ENCODE measurements around the gene AGMAT.
A peak's percentile ranks its signal among the peaks of the same experiment; 100 is the strongest.

Gene AGMAT

GRCh38 chr1:15531682-15532081, 53.2 kb downstream of the AGMAT start:
- intact Hi-C loops (cut with DNase I), result no loop called here
- DNase-seq, result no peak

- peak in 7 of 42 donors; percentile 15 to 54 (median 38) for DNase-seq
- intact Hi-C loops (cut with DNase I), result no loop called here
These were observed 53.8 kb downstream of the AGMAT start for GRCh38 chr1:15531003-15531402.

DNA sequence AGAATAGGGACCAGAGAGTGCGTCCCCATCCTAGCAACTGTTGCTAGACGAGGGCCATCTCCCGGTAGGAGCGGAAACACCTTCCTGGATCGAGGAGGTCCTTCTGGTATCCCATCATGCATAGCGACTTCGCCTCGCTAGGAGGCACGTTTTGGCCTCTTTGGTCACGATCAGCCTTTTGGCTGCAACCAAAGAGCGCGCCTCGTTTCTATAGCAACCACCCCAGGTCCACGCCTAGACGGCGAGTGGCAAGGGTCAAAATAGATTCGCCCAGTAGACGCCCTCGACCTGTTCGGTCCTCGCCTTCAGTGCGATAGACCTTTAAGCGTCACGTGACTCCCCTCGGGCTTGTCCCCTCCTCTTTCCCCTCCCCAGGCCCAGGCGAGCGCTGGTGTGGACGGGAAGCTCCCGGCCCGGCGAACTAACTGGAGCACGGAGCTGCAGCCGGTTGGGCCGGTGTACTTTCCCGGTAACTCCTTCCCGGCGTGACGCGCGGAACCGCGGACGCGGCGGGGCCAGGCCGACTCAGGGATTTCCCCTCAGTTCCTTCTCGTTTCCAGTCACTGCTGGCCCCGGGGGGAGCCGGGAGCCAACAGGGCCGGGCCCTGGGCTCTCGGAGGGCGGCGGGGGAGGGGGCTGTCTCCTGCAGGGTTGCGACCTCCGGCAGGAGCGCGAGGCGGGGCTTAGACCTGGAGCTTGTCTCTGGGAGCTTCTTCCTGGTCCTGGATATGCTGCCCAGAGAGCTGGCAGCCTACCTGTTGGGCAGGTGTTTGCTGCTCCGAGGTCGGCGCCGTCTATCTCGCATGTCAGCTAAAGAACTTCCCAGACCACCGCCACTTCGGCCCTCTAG, 58.1 kb downstream of the AGMAT start, which contains the start of gene DNAJC16:
Gene DNAJC16 (plus strand): TSS at position 359 of the 850 bp plus-strand sequence. CDS start 2,258 bp downstream, outside the sequence.
- intact Hi-C loops (cut with DNase I), result no loop called here
- peak; percentile 97 to 100 (median 99) for DNase-seq

GRCh38 chr1:15526021-15526489, 58.8 kb downstream of the AGMAT start:
- peak in 3 of 42 donors; percentile 17 to 46 (median 32) for DNase-seq
- intact Hi-C loops (cut with DNase I), result no loop called here

GRCh38 chr1:15525050-15526020, 59.5 kb downstream of the AGMAT start:
- intact Hi-C loops (cut with DNase I), result loop anchor here (2.0 kb wide), 1 partner anchor 91 kb away; the partner anchor contains the start of gene DDI2
- peak in 4 of 42 donors; percentile 12 to 53 (median 18) for DNase-seq

DNA sequence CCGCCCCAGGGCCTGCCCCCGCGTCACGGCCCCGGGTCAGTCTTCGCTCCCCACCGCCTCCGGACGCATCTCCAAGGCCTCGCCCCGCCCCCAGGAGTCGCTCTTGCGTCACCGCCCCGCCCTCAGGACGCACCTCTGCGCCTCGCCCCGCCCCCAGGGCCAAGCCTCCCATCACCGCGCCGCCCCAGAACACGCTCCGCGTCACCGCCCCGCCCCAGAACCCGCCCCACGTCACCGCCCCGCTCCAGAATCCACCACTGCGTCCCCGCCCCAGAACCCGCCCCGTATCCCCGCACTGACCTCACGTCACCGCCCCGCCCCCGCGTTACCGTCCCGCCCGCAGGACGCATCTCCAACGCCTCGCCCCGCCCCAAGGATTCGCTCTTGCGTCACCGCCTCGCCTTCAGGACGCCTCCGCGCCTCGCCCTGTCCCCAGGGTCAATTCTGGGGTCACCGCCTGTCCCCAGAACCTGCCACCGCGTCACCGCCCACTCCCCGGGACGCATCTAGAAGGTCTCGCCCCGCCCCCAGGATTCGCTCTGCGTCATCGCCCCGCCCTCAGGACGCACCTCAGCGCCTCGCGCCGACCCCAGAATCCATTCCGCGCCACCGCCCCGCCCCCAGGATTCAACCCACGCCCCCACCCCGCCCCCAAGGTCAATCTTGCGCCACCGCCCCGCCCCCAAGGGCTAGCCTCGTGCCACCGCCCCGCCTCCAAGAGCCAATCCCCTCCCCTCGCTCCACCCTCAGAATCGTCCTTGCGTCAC, 60.4 kb downstream of the AGMAT start:
- peak; percentile 99 to 100 (median 100) for DNase-seq
- intact Hi-C loops (cut with DNase I), result loop anchor here (2.0 kb wide), 1 partner anchor 92 kb away; the partner anchor contains the start of gene DDI2

- no peak for DNase-seq
- intact Hi-C loops (cut with DNase I), result loop anchor here (2.0 kb wide), 1 partner anchor 93 kb away; the partner anchor contains the start of gene DDI2
These were observed 60.9 kb downstream of the AGMAT start, which contains the start of gene CASP9 for GRCh38 chr1:15524021-15524282. CASP9 (minus strand) TSS chr1:15524215; CDS start chr1:15524200, 15 bp downstream.

GRCh38 chr1:15523104-15524020, 61.5 kb downstream of the AGMAT start:
- intact Hi-C loops (cut with DNase I), result loop anchor here (2.0 kb wide), 1 partner anchor 93 kb away; the partner anchor contains the start of gene DDI2
- DNase-seq, result peak in 2 of 42 donors; percentile 7 to 23

GRCh38 chr1:15522551-15522950, 62.3 kb downstream of the AGMAT start:
- DNase-seq, result no peak
- intact Hi-C loops (cut with DNase I), result no loop called here
